LNCAP (cell line): Measurements from ENCODE around the gene GSK3A.

Experiments used
- CTCF ChIP-seq: fragments of 450-650 bp; IDR thresholded peaks from 2 replicates; pipeline ENCODE4 v1.5.1; 2017; ENCODE audit warnings: mild to moderate bottlenecking

Gene GSK3A

GRCh38 chr19:42216653-42217519 is 25.5 kb downstream of the GSK3A start:
- TF ChIP-seq CTCF = no peak

- no peak for TF ChIP-seq CTCF
Observed at GRCh38 chr19:42214810-42215485, 27.5 kb downstream of the GSK3A start.

GRCh38 chr19:42212886-42213285 is 29.5 kb downstream of the GSK3A start:
- no peak for TF ChIP-seq CTCF

- no peak for TF ChIP-seq CTCF
Observed at GRCh38 chr19:42208612-42209011, 33.8 kb downstream of the GSK3A start.

- no peak for TF ChIP-seq CTCF
Observed at GRCh38 chr19:42207767-42208271, 34.6 kb downstream of the GSK3A start.

- TF ChIP-seq CTCF = no peak
Observed at GRCh38 chr19:42206871-42207755, 35.3 kb downstream of the GSK3A start.

- TF ChIP-seq CTCF = no peak
Observed at GRCh38 chr19:42204664-42205063, 37.7 kb downstream of the GSK3A start.
